Measurements from ENCODE around the gene ENO4.

The ENO4 gene

GRCh38 chr10:116849248-116850057 lies at the start of gene ENO4:
Gene ENO4 (plus strand): TSS chr10:116849499. CDS start chr10:116849567, 68 bp downstream.
- peak; percentile 10 to 30 for DNase-seq

GRCh38 chr10:116800286-116800929 lies 48.9 kb upstream of the ENO4 start:
- no peak for DNase-seq

GRCh38 chr10:116801658-116802057 lies 47.6 kb upstream of the ENO4 start:
- DNase-seq = no peak

GRCh38 chr10:116802474-116802873 lies 46.8 kb upstream of the ENO4 start:
- DNase-seq = no peak

GRCh38 chr10:116802876-116803275 lies 46.4 kb upstream of the ENO4 start:
- no peak for DNase-seq

- no peak for DNase-seq
These were observed 45.6 kb upstream of the ENO4 start for GRCh38 chr10:116803451-116804249.

- DNase-seq = no peak
These were observed 40.6 kb upstream of the ENO4 start for GRCh38 chr10:116808706-116809105.

- no peak for DNase-seq
These were observed 39.7 kb upstream of the ENO4 start for GRCh38 chr10:116809483-116810119.

GRCh38 chr10:116810120-116810500 lies 39.2 kb upstream of the ENO4 start:
- no peak for DNase-seq

- DNase-seq = no peak
These were observed 38.4 kb upstream of the ENO4 start for GRCh38 chr10:116810895-116811294.

GRCh38 chr10:116811691-116812090 lies 37.6 kb upstream of the ENO4 start:
- DNase-seq = no peak

- no peak for DNase-seq
These were observed 33.5 kb upstream of the ENO4 start for GRCh38 chr10:116815641-116816415.

- DNase-seq = no peak
These were observed 32.1 kb upstream of the ENO4 start for GRCh38 chr10:116817178-116817577.

GRCh38 chr10:116817780-116818343 lies 31.4 kb upstream of the ENO4 start:
- no peak for DNase-seq

- DNase-seq = no peak
These were observed 29.2 kb upstream of the ENO4 start for GRCh38 chr10:116819999-116820677.

- DNase-seq = no peak
These were observed 23.4 kb upstream of the ENO4 start for GRCh38 chr10:116825901-116826300.

GRCh38 chr10:116826803-116827202 lies 22.5 kb upstream of the ENO4 start:
- DNase-seq = no peak

GRCh38 chr10:116827214-116827671 lies 22.1 kb upstream of the ENO4 start:
- DNase-seq = no peak

GRCh38 chr10:116828116-116828515 lies 21.2 kb upstream of the ENO4 start:
- DNase-seq = no peak

- no peak for DNase-seq
These were observed 19.6 kb upstream of the ENO4 start for GRCh38 chr10:116829711-116830110.

GRCh38 chr10:116831086-116831485 lies 18.2 kb upstream of the ENO4 start:
- no peak for DNase-seq

All from stimulated activated CD4-positive, alpha-beta T cell treated with anti-CD3 and anti-CD28 coated beads, Interleukin-4, amount 100 ng/mL, for 4 hours (primary cell).